CD8-positive, alpha-beta memory T cell (primary cell): ENCODE measurements around the gene LBX1. TPM values are rescaled to one million over a fixed set of nuclear protein-coding genes. Genes with fewer than 3 reads are reported as not detected.
"Not testable (repeated sequence)": the region's sequence is repeated elsewhere in the genome, so short reads cannot be mapped to it uniquely, and the experiment has no call there.

Experiments used
- CTCF ChIA-PET: fragments of 350-600 bp; sonication (Branson Sonifier 250); formaldehyde crosslinking; loops from one replicate; lab custom pipeline; 2021; ENCODE audit warnings: antibody characterized with exemption; lab: Charles Lee
- POLR2A ChIA-PET: fragments of 350-600 bp; sonication (Branson Sonifier 250); formaldehyde crosslinking; loops from one replicate; lab custom pipeline; 2021; ENCODE audit warnings: antibody characterized with exemption; lab: Charles Lee
- DNase-seq, 5 donors: peaks; one replicate each; pipeline versions ENCODE4 v3.0.0 to v3.0.0-alpha.2; 2020 to 2022; ENCODE audit warnings: mixed read lengths in 1 of 5
- H3K27ac ChIP-seq: one replicate; pipeline ENCODE4 v1.7.0; 2013; ENCODE audit warnings: low read depth, mild to moderate bottlenecking, low read length, moderate library complexity
- H3K27me3 ChIP-seq: 2 replicates; pipeline ENCODE4 v1.7.0; 2013; ENCODE audit warnings: low read length, mild to moderate bottlenecking; ENCODE audit not compliant: insufficient read depth, poor library complexity, severe bottlenecking
- H3K36me3 ChIP-seq: 2 replicates; pipeline ENCODE4 v1.7.0; 2013; ENCODE audit warnings: mild to moderate bottlenecking, low read length, moderate library complexity; ENCODE audit not compliant: insufficient read depth
- H3K4me1 ChIP-seq: 2 replicates; pipeline ENCODE4 v1.7.0; 2013; ENCODE audit warnings: mild to moderate bottlenecking, low read length, moderate library complexity; ENCODE audit not compliant: insufficient read depth
- H3K4me3 ChIP-seq: 2 replicates; pipeline ENCODE4 v1.7.0; 2013; ENCODE audit warnings: mild to moderate bottlenecking, low read length
- H3K9me3 ChIP-seq: 2 replicates; pipeline ENCODE4 v1.7.0; 2013; ENCODE audit warnings: mild to moderate bottlenecking, low read length
- H3K27ac Mint-ChIP-seq, 8 donors: one replicate each; pipeline ENCODE4 v1.8.0; 2020 to 2021; ENCODE audit warnings: mixed read lengths in 8 of 8, mild to moderate bottlenecking in 6 of 8, inconsistent platforms in 3 of 8, moderate library complexity in 3 of 8
- H3K27me3 Mint-ChIP-seq, 2 donors: one replicate each; pipeline ENCODE4 v1.8.0; 2020 to 2021; ENCODE audit warnings: mixed read lengths in 2 of 2, mild to moderate bottlenecking in 1 of 2, moderate library complexity in 1 of 2
- H3K36me3 Mint-ChIP-seq, 3 donors: one replicate each; pipeline ENCODE4 v1.8.0; 2020 to 2021; ENCODE audit warnings: mixed read lengths in 3 of 3, inconsistent platforms in 1 of 3, mild to moderate bottlenecking in 1 of 3
- H3K4me1 Mint-ChIP-seq, 3 donors: one replicate each; pipeline ENCODE4 v1.8.0; 2020 to 2021; ENCODE audit warnings: mixed read lengths in 3 of 3, inconsistent platforms in 1 of 3, mild to moderate bottlenecking in 1 of 3
- H3K4me3 Mint-ChIP-seq, 7 donors: one replicate each; pipeline ENCODE4 v1.8.0; 2020 to 2021; ENCODE audit warnings: mixed read lengths in 7 of 7, mild to moderate bottlenecking in 6 of 7, moderate library complexity in 4 of 7, inconsistent platforms in 2 of 7
- H3K9me3 Mint-ChIP-seq, 5 donors: one replicate each; pipeline ENCODE4 v1.8.0; 2020 to 2022; ENCODE audit warnings: mixed read lengths in 5 of 5, mild to moderate bottlenecking in 3 of 5, moderate library complexity in 2 of 5, inconsistent platforms in 1 of 5
- polyA plus RNA-seq: library from polyadenylated mRNA; unstranded; fragments of 300-500 nt; fragmentation: Illumina TruSeq; gene quantifications from one replicate; pipeline ENCODE4 v1.2.3, GENCODE V29; 2021
- total RNA-seq, 2 experiments: library from RNA; stranded (reverse); gene quantifications; one replicate each; pipeline ENCODE4 v1.2.3, GENCODE V29; 2021

Gene LBX1
- total and polyA plus RNA-seq, 3 experiments from 2014 or later = not detected

DNA sequence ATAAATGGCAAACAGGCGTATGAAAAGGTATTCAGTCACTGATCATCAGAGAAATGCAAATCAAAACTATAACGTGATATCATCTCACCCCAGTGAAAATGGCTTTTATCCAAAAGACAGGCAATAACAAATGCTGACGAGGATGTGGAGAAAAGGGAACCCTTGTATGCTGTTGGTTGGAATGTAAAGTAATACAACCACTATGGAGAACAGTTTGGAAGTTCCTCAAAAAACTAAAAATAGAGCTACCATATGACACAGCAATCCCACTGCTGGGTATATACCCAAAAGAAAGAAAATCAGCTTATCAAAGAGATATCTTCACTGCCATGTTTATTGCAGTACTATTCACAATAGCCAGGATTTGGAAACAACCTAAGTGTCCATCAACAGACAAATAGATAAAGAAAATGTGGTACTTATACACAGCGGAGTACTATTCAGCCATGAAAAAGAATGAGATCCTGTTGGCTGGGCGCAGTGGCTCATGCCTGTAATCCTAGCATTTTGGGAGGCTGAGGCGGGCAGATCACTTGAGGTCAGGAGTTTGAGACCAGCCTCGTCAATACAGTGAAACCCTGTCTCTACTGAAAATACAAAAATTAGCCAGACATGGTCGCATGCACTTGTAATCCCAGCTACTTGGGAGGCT lies 30.8 kb downstream of the LBX1 start:
- H3K27ac ChIP-seq, H3K27me3 ChIP-seq, H3K4me1 Mint-ChIP-seq, H3K4me1 ChIP-seq, H3K36me3 ChIP-seq, H3K27ac Mint-ChIP-seq, DNase-seq, H3K9me3 ChIP-seq, H3K9me3 Mint-ChIP-seq, H3K4me3 ChIP-seq, H3K4me3 Mint-ChIP-seq, H3K36me3 Mint-ChIP-seq, POLR2A ChIA-PET: not testable (repeated sequence)
- H3K27me3 Mint-ChIP-seq = peaks cover 21 to 35% of the 10 kb centered on the region in 2 donors
- CTCF ChIA-PET = interaction anchor here (1.2 to 2.2 kb wide), 2 partner anchors 14 to 15 kb away, joined by 3 to 5 read pairs; no protein-coding TSS in a partner anchor

DNA sequence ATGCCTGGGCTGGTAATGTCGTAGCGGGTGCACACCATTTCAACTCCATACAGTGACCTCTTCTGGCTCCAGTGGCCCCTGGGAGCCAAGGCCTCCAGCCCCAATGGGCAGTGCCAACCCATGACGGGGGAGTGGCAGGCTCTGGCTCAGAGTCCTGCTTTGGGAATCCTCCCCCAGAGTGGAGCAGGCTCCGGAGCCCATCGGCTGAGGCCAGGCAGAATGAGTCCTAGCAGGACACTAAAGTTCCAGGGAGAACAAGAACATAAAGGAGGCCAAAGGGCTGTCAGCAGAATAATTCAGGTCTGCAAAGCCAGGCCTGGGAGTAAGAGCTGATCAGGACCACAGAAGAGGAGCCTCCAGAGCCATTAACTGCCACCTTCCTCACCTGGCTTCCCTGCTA lies 33.3 kb downstream of the LBX1 start:
- Histone ChIP-seq H3K9me3 (no peaks in the 10 kb centered on the region), H3K4me1 (no peaks in the 10 kb centered on the region), H3K27me3 (peaks cover 3% of the 10 kb centered on the region), H3K4me3 (no peak overlapping the region), H3K36me3 (no peaks in the 10 kb centered on the region), H3K27ac (no peak overlapping the region)
- DNase-seq = no peak
- H3K27me3 Mint-ChIP-seq = peaks cover 28 to 36% of the 10 kb centered on the region in 2 donors
- no peaks in the 10 kb centered on the region for H3K9me3 Mint-ChIP-seq
- H3K4me1 Mint-ChIP-seq = no peaks in the 10 kb centered on the region
- CTCF ChIA-PET = no interaction called here
- H3K36me3 Mint-ChIP-seq = peaks cover 0 to 1% (median 0%) of the 10 kb centered on the region in 3 donors
- POLR2A ChIA-PET = no interaction called here
- no peak overlapping the region for H3K27ac Mint-ChIP-seq
- no peak overlapping the region for H3K4me3 Mint-ChIP-seq

- H3K4me1 ChIP-seq = no peaks in the 10 kb centered on the region
- no peak for DNase-seq
- ChIA-PET POLR2A (no interaction called here), CTCF (no interaction called here)
- no peaks in the 10 kb centered on the region for H3K9me3 Mint-ChIP-seq
- H3K27ac Mint-ChIP-seq = no peak overlapping the region
- H3K4me3 ChIP-seq = no peak overlapping the region
- peaks cover 11 to 19% of the 10 kb centered on the region in 2 donors for H3K27me3 Mint-ChIP-seq
- no peaks in the 10 kb centered on the region for H3K4me1 Mint-ChIP-seq
- no peaks in the 10 kb centered on the region for H3K9me3 ChIP-seq
- H3K4me3 Mint-ChIP-seq = no peak overlapping the region
- no peaks in the 10 kb centered on the region for H3K27me3 ChIP-seq
- H3K36me3 Mint-ChIP-seq = no peaks in the 10 kb centered on the region
- H3K36me3 ChIP-seq = no peaks in the 10 kb centered on the region
- no peak overlapping the region for H3K27ac ChIP-seq
These were observed 39.5 kb downstream of the LBX1 start for GRCh38 chr10:101189461-101190401.

DNA sequence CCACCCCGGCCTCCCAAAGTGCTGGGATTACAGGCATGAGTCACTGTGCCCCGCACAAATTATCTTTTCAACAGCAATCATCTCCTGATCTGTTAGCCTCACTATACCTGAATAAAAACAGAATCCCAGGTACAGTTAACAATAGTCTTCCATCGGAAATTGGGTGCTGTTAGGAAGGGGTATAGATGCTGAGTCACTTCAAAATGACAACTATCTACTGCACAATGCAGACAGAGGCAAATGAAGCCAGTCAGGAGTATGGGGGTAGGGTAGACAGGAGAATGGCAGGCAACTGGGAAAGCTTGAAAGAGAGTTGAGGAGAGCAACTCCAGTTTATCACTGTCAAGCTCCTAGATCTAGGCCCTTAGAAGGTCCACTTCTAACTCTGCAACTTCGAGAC lies 40.3 kb downstream of the LBX1 start:
- ChIA-PET CTCF (no interaction called here), POLR2A (no interaction called here)
- no peaks in the 10 kb centered on the region for H3K4me1 Mint-ChIP-seq
- DNase-seq = no peak
- no peaks in the 10 kb centered on the region for H3K27me3 ChIP-seq
- no peaks in the 10 kb centered on the region for H3K36me3 Mint-ChIP-seq
- H3K4me3 ChIP-seq = no peak overlapping the region
- no peaks in the 10 kb centered on the region for H3K9me3 Mint-ChIP-seq
- H3K9me3 ChIP-seq = no peaks in the 10 kb centered on the region
- H3K4me1 ChIP-seq = no peaks in the 10 kb centered on the region
- peaks cover 12 to 19% of the 10 kb centered on the region in 2 donors for H3K27me3 Mint-ChIP-seq
- H3K27ac Mint-ChIP-seq = no peak overlapping the region
- no peak overlapping the region for H3K27ac ChIP-seq
- H3K4me3 Mint-ChIP-seq = no peak overlapping the region
- H3K36me3 ChIP-seq = no peaks in the 10 kb centered on the region

DNA sequence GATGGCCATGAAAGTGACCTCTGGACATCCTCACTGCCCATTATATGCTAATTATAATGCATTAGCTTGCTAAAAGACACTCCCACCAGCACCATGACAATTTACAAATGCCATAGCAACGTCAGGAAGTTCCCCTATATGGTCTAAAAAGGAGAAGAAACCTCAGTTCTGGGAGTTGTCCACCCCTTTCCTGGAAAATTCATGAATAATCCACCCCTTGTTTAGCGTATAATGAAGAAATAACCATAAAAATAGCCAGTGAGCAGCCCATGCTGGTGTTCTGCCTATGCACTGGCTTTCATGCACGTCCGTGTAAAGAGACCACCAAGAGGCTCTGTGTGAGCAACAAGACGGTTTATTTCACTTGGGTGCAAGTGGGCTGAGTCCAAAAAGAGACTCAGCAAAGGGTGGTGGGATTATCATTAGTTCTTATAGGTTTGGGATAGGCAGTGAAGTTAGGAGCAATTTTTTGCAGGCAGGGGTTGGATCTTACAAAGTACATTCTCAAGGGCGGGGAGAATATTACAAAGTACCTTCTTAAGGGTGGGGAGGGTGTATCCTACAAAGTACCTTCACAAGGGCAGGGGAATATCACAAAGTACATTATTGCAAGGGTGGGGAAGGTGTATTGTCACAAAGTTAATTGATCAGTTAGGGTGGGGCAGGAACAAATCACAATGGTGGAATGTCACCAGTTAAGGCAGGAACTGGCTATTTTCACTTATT lies 45.6 kb downstream of the LBX1 start:
- H3K27me3 ChIP-seq = no peaks in the 10 kb centered on the region
- ChIA-PET CTCF (interaction anchor here (1.4 kb wide), 1 partner anchor 41 kb away, joined by 4 read pairs; no protein-coding TSS in a partner anchor), POLR2A (no interaction called here)
- no peaks in the 10 kb centered on the region for H3K9me3 ChIP-seq
- no peaks in the 10 kb centered on the region for H3K36me3 Mint-ChIP-seq
- no peaks in the 10 kb centered on the region for H3K4me1 Mint-ChIP-seq
- H3K4me3 Mint-ChIP-seq = no peak overlapping the region
- no peak overlapping the region for H3K27ac Mint-ChIP-seq
- H3K9me3 Mint-ChIP-seq = no peaks in the 10 kb centered on the region
- no peaks in the 10 kb centered on the region for H3K36me3 ChIP-seq
- H3K27me3 Mint-ChIP-seq = peaks cover 16 to 24% of the 10 kb centered on the region in 2 donors
- no peak overlapping the region for H3K4me3 ChIP-seq
- H3K4me1 ChIP-seq = no peaks in the 10 kb centered on the region
- no peak for DNase-seq
- H3K27ac ChIP-seq = no peak overlapping the region

DNA sequence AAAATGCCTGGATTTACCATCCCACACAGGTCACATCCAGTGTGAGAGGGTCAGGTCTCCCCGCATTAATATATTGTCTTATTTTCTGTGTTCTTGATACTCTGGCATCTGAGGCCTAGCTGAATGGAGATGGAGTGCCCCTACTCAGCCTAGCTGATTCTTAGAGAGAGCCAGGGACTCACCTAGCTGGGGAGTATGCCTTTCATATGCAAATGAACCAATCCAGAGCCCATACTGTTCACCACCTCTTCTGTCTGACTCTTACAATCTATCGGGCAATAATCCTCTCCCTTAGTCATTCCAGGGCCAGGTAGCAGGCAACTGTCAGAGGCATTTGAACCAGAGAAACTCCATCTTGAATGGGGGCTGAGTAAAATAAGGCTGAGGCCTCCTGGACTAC lies 46.3 kb downstream of the LBX1 start:
- DNase-seq = no peak

More for the DNA sequence above, 46.3 kb downstream of the LBX1 start:
- Mint-ChIP-seq H3K27me3 (peaks cover 20 to 31% of the 10 kb centered on the region in 2 donors), H3K36me3 (no peaks in the 10 kb centered on the region), H3K4me3 (no peak overlapping the region), H3K4me1 (no peaks in the 10 kb centered on the region), H3K27ac (no peak overlapping the region), H3K9me3 (no peaks in the 10 kb centered on the region)
- Histone ChIP-seq H3K9me3 (no peaks in the 10 kb centered on the region), H3K27ac (no peak overlapping the region), H3K4me1 (no peaks in the 10 kb centered on the region), H3K27me3 (no peaks in the 10 kb centered on the region), H3K4me3 (no peak overlapping the region), H3K36me3 (no peaks in the 10 kb centered on the region)
- ChIA-PET CTCF (interaction anchor here (1.4 to 2.3 kb wide), 2 partner anchors 21 to 41 kb away, joined by 4 to 6 read pairs; no protein-coding TSS in a partner anchor), POLR2A (no interaction called here)
